Cardiac fibroblast (primary cell): ENCODE data around the gene SLC9A1.
A peak's percentile ranks its signal among the peaks of the same experiment; 100 is the strongest.
"Not testable (repeated sequence)": the region's sequence is repeated elsewhere in the genome, so short reads cannot be mapped to it uniquely, and the experiment has no call there.

ENCODE experiments used
- DNase-seq, 2 donors: peaks; one replicate each; pipeline versions ENCODE4 v3.0.0 to v3.0.0-alpha.2; 2010; ENCODE audit warnings: low read depth in 2 of 2
- H3K4me3 ChIP-seq, 2 donors: replicated peaks in 1 of 2; 1 replicate in 1 of 2; 2 replicates in 1 of 2; pipeline ENCODE4 v1.5.1; 2011; ENCODE audit warnings: low read depth in 2 of 2, low read length in 2 of 2, mild to moderate bottlenecking in 2 of 2, moderate library complexity in 1 of 2
- TF ChIP-seq, protein P1 (sequence below): IDR thresholded peaks from one replicate; pipeline ENCODE4 v1.5.1; 2011; ENCODE audit warnings: low read depth, mild to moderate bottlenecking, low read length, inconsistent platforms

SLC9A1 gene

GRCh38 chr1:27179379-27179778 is 24.5 kb upstream of the SLC9A1 start:
- TF ChIP-seq, protein P1, sequence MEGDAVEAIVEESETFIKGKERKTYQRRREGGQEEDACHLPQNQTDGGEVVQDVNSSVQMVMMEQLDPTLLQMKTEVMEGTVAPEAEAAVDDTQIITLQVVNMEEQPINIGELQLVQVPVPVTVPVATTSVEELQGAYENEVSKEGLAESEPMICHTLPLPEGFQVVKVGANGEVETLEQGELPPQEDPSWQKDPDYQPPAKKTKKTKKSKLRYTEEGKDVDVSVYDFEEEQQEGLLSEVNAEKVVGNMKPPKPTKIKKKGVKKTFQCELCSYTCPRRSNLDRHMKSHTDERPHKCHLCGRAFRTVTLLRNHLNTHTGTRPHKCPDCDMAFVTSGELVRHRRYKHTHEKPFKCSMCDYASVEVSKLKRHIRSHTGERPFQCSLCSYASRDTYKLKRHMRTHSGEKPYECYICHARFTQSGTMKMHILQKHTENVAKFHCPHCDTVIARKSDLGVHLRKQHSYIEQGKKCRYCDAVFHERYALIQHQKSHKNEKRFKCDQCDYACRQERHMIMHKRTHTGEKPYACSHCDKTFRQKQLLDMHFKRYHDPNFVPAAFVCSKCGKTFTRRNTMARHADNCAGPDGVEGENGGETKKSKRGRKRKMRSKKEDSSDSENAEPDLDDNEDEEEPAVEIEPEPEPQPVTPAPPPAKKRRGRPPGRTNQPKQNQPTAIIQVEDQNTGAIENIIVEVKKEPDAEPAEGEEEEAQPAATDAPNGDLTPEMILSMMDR, result no peak
- H3K4me3 ChIP-seq, result no peak overlapping the region
- peak; percentile 51 to 53 for DNase-seq

- DNase-seq, result no peak
- TF ChIP-seq, protein P1, result no peak
- no peak overlapping the region for H3K4me3 ChIP-seq
Measured at GRCh38 chr1:27176954-27177353, 22.0 kb upstream of the SLC9A1 start.

- H3K4me3 ChIP-seq, result no peak overlapping the region
- DNase-seq, result no peak
- TF ChIP-seq, protein P1, result no peak
Measured at GRCh38 chr1:27176323-27176722, 21.4 kb upstream of the SLC9A1 start.

DNA sequence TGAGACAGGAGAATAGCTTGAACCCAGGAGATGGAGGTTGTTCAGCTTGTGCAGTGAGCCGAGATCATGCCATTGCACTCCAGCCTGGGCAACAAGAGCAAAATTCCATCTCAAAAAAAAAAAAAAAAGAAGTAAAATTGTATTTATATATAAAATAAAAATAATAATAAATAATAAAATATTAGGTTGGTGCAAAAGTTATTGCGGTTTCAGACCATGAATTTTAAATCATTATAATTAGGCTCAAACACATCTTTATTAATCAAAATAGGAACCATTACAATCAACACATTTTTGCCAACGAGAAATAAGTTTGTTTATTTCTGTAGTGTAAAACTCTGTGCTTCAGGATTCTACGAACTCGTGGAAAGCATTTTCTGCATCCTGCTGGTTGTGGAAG is 18.1 kb upstream of the SLC9A1 start:
- not testable (repeated sequence) for DNase-seq, H3K4me3 ChIP-seq

DNA sequence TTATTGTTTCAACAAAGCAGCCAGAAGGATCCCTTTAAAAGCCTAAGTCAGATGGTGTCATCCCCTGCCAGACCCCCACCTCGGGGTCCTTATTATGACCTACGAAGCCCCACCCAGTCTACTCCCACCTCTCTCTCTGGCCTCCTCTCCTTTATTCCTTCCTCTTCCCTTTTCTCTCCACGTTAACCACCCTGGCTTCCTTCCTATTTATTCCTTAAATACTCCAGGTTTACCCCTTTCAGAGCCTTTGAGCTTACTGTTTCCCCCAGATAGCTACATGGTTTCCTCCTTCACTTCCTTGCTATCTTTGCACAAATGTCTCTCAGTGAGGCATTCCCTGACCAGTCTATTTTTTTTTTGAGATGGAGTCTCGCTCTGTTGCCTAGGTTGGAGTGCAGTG is 12.0 kb upstream of the SLC9A1 start:
- TF ChIP-seq, protein P1, result no peak
- no peak for DNase-seq
- H3K4me3 ChIP-seq, result no peak overlapping the region

DNA sequence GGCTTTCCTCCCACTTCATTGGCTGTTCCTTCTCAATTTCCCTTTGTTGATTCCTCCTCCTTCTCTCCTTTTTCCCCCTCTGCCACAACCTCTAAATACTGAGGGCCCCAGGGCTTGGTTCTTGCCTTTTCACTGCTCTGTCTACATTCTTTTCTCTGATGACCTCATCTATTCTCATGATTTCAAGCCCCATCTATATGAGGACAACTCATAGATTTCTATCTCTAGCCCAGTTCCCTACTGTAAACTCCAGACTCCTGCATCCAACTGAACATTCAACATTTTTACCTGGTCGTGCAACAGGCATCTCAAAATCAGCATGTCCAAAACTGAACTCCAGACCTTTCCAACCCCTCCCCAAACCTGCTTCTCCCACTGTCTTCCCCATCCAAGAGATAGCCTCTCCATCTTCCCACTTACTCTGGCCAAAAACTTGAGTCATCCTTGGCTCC is 11.5 kb upstream of the SLC9A1 start:
- TF ChIP-seq, protein P1, result no peak
- no peak overlapping the region for H3K4me3 ChIP-seq
- peak in 1 of 2 donors; percentile 48 for DNase-seq

DNA sequence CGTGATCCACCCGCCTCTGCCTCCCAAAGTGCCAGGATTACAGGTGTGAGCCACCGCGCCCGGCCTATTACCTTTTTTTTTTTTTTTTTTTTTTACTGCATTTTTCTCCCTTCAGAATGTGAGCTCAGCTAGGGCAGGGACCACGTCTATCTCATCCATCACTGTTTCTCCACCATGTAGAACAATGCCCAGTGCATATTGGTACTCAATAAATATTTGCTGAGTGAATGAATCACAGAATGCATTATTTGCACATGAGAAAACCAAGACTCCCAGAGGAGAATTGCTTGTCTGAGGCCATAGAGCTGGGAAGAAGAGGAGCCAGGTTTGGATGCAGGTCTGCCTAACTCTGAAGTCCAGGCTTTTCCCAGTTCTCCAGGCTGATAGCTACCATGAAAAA is 8.2 kb upstream of the SLC9A1 start:
- no peak overlapping the region for H3K4me3 ChIP-seq
- TF ChIP-seq, protein P1, result no peak
- no peak for DNase-seq
